RCC 7860 (cell line): ENCODE measurements around the gene FAHD1.

ENCODE experiments used
- DNase-seq: peaks from one replicate; pipeline ENCODE4 v3.0.0-alpha.2; 2015; ENCODE audit warnings: low spot score
- FAIRE-seq: peaks from 2 replicates; lab custom pipeline; 2012; peaks lifted over from hg19 to GRCh38; lab: Jason Lieb, UNC

FAHD1 gene

DNA sequence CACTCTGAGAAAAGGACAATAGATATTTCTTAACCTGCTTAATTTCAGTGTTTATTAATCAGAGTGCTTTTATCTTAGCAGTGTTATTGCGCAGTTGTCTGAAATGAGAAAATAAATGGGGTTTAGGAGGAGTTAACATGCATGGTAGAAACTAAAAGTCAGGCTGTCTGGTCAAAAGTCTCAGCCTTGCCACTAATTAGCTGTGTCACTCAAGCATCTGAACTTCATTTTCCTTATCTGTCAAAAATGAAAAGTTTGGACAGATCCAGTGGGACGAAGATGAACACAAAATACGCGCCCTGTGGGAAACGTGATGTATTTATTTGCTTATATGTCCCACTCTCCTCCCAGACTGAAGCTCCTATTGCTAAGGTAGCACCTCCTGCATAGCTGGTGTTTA is 51.2 kb downstream of the FAHD1 start:
- no peak for FAIRE-seq
- DNase-seq: no peak
